Measurements from ENCODE around the gene CPPED1.

DNA sequence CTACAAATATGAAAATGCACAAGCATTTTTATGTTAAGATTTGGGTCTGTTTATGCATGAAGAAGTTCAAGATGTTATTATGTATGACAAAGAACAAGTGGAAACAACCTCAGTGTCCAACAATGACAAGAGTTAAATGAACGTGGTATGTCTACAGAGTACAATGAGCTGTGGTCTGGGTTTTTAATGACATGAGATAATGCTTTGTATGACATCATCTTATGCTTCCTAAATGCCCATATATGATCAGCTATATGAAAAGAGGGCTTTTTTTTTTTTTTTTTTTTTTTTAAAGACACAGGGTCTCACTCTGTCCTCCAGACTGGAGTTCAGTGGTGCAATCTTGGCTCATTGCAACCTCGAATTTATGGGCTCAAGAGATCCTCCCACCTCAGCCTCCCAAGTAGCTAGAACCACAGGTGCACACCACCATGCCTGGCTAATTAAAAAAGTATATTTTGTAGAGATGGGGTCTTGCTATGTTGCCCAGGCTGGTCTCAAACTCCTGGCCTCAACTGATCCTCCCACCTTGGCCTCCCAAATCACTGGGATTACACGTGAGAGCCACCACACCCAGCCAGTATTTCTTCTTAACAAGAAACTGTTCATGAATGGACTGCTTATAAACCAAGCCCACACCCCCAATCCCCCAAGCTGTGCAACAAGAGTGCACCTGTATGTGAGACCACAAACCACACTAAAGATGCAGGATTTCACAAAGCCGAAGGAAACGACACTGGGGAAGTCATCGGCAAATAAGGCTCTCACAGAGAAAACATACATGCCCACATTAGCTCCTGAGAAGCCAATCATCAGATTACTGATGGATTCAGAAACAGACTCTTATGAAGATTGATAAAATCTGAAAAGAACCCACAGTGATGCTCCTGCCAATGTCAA is 114.5 kb downstream of the CPPED1 start:
- no peak for TF ChIP-seq LEF1 (IDR thresholded peaks at IDR 0.05; ENCODE audit: borderline replicate concordance)
- TF ChIP-seq SP1 (IDR thresholded peaks at IDR 0.05): no peak
- no peak for TF ChIP-seq ARNT (IDR thresholded peaks at IDR 0.05)
- no peak for TF ChIP-seq FOXK2 (IDR thresholded peaks at IDR 0.05)
- TF ChIP-seq FOXM1 (IDR thresholded peaks at IDR 0.05; ENCODE audit: borderline replicate concordance): no peak
- TF ChIP-seq NFRKB (IDR thresholded peaks at IDR 0.05): no peak
- TF ChIP-seq ELF4 (IDR thresholded peaks at IDR 0.05): no peak
- TF ChIP-seq, protein P1, sequence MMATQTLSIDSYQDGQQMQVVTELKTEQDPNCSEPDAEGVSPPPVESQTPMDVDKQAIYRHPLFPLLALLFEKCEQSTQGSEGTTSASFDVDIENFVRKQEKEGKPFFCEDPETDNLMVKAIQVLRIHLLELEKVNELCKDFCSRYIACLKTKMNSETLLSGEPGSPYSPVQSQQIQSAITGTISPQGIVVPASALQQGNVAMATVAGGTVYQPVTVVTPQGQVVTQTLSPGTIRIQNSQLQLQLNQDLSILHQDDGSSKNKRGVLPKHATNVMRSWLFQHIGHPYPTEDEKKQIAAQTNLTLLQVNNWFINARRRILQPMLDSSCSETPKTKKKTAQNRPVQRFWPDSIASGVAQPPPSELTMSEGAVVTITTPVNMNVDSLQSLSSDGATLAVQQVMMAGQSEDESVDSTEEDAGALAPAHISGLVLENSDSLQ (IDR thresholded peaks at IDR 0.05): no peak
- no peak for TF ChIP-seq BHLHE40 (IDR thresholded peaks at IDR 0.05; ENCODE audit: borderline replicate concordance)
- TF ChIP-seq CTBP1 (IDR thresholded peaks at IDR 0.05; ENCODE audit: borderline replicate concordance): no peak
- TF ChIP-seq ZNF384 (IDR thresholded peaks at IDR 0.05): no peak
- TF ChIP-seq HDGF (IDR thresholded peaks at IDR 0.05; ENCODE audit: borderline replicate concordance): no peak

All from HEK293T (cell line).